Hippocampal formation (tissue), 2 donors: ENCODE measurements around the gene ADGRV1.
"Not testable (repeated sequence)": the region's sequence is repeated elsewhere in the genome, so short reads cannot be mapped to it uniquely, and the experiment has no call there.

Experiments used
- DNase-seq, 2 donors: peaks; one replicate each; lab custom pipeline; 2025; lab: John Stamatoyannopoulos, UW

ADGRV1 gene

DNA sequence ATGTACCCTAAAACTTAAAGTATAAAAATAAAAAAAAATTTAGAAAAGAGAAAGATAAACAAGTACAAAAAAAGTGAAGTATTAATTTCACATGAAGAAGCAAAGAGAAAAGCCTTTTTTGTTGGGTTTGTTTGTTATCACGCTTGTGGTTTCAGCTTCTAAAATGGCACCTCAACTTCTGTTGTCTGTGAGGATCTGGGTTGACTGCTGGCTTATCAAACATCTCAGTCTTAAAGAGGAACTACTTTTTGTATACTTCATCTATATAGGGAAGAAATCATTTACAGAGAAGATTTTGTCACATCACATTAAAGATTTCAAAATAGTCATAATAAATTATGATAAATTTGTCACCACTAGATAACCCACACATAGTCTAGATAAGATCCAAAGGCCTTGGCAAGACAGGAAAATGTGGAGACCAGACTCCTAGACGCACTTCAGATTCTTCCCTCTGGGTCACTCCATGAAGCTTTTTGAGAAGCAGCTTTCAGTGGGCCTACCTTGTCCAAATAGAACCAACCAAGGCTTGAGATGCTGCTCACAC lies 8.8 kb upstream of the ADGRV1 start:
- no peak for DNase-seq

DNA sequence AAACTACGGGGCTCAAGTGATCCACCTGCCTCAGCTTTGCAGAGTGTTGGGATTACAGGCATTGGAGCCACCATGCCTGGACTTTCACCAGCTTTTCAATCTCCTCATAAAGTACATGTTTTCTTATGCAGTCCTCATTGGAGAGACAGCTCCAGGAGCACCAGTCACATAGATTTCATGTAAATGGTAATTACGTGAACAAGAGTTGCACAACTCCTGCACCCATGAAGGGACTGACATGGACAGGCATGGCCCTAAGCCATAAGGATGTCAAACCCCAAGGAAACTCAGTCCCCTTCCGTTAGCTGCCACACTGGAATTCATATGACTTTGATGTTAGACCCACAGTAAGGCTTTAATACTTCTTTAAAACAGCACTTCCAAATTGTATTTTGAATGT lies 7.6 kb upstream of the ADGRV1 start:
- DNase-seq = no peak

DNA sequence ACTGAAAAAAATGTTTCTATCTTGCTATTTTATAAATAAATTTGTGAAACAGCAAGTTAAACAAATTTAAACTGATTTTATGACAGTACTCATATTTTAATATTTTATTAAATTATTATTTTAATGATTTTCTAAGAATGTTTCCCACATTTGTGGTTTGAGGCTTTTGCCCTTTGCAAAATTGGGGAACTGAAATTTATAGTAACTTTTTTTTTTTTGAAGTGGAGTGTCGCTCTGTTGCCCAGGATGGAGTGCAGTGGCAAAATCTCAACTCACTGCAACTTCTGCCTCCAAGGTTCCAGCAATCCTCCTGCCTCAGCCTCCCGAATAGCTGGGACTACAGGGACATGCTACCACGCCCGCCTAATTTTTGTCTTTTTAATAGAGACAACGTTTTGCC lies 7.2 kb upstream of the ADGRV1 start:
- DNase-seq = no peak

DNA sequence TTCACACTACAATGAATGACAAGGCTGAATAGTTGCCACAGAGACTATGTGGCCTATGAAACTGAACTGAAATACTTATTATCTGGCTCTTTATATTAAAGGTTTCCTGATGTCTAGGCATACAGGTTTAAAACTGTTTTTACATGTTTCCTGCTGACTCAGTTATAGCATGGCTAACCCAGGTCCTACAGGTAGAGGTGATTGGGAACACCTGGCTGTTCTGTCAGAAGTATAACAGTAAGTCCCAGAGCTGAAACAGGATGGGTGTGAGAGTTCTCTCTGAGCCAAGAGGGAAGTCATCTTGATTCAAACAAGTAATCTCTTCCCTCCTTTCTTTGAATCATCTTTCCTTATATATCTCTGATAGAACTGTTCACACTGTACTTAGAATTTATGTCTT lies 4.9 kb upstream of the ADGRV1 start:
- no peak for DNase-seq

DNA sequence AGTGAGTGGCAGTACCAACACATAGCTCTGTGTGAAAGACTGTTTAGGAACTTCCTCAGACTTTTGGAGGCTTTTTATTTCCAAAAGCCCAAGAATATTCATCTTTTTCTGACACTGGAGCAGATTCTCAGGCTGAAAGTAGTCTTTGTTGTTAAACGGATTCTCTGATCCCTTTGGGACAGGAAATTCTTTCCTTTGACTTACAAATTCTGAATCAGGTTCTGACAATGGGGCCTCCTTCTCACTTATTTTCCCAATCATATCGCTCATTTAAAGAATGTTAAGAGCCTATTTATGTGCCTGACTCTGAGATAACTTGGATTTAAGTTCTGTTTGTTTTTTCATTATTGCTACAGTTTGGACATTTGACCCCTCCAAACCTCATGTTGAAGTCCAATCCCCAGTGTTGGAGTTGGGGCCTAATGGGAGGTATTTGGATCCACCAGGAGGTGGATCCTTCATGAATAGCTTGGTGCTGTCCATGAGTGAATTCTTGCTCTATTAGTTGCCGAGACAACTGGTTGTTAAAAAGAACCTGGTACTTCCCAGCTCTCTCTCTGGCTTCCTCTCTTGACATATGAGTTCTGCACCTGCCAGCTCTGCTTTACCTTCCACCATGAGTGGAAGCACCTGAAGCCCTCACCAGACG lies 4.1 kb upstream of the ADGRV1 start:
- DNase-seq = no peak

DNA sequence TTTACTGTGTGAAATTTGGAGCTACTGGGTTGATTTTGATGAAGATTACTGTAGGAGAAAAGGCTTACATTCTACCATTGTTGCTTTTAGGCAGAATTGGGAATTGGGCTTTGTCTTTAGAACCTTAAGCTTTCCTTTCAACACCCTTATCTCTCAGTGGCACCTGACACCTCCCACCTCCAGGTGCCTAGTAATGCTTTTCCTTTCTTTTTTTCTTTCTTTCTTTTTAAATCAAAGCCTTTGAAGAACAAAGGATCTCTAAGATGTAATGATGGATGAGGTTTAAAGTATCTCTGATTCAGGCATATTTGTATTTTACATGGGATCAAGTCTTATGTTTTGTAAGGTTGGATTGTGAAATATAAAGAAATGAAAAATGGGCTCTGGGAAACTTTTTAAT lies 2.9 kb upstream of the ADGRV1 start:
- no peak for DNase-seq

DNA sequence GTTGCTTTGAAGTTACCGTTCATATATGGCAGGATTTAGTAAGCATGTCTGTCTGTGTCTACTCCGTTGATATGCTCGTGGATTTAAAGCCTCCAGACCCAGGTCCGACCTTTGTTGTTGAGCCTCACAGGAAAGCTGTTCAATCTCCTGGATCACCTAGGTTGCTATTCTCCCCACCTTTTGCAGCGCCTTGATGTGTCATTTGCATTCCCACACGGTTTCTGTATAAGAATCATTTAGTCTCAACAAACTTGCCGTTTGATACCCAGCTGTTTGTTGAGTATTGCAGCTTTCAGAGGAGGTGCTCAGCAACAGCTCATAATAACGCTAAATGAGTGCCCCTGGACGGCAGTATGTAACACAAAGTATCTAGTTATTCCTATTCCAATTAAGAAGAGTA lies 1.2 kb upstream of the ADGRV1 start:
- no peak for DNase-seq

DNA sequence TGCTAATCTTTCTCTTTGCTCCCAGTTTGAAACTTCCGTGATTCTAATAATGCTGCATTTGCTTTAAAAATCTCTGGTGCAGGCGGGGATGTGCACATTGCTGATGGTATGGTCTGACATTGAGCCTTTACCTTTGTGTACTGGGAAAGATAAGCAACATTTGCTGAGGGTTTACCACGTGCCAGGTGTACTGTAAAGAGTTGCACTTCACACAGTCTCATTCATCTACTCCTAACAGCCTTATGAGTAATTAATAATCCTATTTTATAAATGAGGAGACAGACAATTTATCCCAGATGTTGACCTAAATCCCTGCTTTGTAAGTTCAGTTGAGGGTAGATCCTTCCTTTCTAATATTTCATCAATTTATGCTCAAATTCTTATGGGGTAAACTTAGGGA lies 726 bp upstream of the ADGRV1 start:
- no peak for DNase-seq

DNA sequence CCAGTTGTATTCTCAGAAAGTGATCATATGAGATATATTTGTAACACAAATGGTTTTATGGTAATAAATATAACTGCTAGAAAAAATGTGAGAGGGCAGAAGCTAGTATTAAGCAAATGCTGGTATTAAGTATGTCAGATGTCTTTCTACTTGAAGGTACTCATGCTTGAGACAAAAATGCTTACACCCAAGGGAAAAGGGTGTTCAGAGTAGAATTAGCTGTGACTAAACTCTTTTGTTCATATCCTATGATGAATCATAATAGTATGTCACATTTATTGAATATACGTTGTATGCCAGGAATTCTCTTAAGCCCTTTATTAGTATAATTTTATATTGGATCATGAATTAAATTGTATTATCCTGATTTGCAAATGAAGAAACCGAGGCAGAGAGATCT lies 2.2 kb downstream of the ADGRV1 start:
- no peak for DNase-seq

DNA sequence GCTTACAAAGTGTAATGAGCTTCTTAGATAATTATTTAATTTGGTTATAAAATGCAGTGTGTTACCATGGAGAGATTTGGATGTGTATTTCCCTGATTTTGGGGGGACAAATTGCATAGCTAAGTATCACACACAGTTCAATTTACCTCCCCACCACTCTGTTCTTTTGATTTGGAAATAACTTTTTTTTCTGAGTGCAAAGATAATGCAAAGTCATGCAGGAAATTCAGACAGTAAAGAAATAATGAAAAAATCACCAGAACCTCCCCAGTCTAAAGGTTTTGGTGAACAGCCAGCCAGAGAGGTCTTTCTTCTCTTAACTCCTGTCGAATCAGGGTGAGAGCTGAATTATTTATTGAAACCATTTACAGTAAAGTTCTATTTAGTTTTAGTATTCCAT lies 3.2 kb downstream of the ADGRV1 start:
- no peak for DNase-seq

DNA sequence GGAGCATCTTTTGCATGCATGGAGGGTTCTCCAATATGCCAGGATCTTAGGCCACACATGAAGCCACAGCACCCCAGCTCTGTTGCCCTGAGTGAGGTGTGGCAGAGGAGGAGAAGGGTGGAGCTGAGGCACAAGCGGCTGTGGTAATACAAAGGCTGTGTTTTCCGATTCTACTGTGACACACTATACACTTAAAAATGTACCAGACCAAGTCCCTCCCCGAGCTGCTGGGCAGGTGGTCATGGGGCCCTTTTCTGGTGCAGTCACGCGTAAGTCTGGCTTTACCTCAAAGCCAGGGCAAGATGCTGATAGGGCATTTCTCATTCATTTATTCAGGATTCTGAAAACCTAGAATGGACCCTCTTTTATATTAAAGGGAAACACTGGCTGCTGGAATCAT lies 3.7 kb downstream of the ADGRV1 start:
- no peak for DNase-seq

DNA sequence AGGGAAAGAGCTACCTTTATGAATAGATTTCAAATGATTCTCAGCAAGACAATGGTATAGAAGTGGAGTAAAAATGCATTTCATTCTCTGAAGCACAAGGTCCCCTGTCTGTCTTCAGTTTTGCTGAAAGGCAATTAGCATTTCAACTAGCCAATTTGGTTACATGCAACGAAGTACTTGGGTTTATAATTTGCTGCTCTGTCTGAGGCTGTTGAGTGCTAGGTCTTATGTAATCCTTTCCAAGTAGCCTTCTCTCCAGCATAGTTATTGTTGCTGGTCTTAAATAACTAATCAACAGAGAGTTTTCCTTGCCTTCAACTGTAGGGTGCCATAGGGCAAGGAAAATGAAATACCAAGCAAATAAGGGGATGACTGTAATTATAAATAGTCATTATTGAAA lies 4.5 kb downstream of the ADGRV1 start:
- no peak for DNase-seq

DNA sequence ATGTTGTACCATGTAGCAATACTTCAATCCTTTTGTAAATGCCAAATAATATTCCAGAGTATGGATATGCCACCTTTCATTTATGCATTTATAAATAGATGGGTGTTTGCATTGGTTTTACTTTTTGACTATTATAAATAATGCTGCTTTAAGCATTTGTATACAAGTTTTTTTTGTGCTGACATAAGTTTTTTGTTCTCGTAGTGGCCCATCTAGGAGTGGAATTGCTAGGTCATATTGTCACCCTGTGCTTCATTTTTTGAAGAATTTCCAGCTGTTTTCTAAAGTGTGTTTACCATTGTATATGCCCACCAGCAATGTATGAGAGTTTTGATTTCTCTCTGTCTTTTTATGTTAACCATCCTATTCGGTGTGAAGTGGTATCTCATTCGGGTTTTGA lies 6.9 kb downstream of the ADGRV1 start:
- DNase-seq = no peak

DNA sequence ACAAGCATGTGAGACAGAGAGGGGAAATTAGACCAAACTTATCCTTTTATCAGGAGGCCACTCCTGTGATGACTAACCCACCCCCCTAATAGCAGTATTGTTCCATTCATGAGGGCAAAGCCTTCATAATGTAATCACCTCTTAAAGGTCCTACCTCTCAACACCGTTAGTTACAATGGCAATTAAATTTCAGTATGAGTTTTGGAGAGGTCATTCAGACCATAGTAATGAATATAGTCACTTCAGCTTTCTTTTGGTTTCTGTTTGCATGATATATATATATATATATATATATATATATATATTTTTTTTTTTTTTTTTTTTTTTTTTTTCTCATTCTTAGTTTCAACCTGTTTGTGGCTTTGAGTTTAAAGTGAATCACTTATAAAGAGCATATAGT lies 10.5 kb downstream of the ADGRV1 start:
- DNase-seq = no peak

DNA sequence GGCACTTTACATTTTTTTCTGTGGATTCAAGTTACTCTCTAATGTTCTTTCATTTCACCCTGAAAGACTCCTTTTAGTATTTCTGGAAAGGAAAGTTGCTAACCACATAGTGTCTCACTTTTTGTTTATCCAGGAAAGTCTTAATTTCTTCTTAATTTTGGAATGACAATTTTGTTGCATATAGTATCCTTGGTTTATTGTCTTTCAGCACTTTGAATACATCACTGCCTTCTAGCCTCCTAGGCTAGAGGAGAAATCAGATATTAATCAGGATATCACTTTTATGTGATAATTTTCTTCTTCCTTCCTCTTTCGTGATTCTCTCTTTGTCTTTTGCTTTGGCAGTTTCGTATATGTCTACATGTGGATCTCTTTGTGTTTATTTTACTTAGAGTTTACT lies 11.4 kb downstream of the ADGRV1 start:
- no peak for DNase-seq

DNA sequence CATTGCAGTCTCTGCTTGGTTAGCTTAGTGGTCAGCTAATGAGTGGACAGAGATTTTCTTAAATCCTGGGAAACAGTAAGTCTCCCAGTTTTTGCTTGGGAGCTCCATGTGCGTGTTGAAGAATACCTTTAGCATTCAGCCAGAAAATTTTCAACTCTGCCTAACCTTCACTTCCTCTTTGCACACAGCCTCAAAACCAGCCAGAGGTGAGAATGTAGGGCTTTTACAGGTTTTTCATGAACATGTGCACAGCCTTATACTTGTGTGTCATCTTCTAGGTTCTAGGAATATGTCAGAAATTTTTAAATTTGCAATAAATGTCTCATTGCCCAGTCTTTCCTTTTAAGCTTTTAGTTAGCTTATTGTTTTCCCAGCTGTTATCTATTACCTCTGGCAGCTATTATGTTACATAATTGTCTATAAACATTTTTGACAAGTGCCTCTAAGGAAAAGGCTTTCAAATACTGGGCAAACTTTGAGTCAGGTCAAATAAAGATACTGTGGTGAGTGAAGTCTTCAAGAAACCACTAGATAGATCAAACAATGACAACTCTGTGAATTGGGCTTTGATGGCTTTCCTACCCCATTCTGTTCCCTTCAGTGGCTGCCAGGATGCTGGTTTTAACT lies 12.7 kb downstream of the ADGRV1 start:
- no peak for DNase-seq

DNA sequence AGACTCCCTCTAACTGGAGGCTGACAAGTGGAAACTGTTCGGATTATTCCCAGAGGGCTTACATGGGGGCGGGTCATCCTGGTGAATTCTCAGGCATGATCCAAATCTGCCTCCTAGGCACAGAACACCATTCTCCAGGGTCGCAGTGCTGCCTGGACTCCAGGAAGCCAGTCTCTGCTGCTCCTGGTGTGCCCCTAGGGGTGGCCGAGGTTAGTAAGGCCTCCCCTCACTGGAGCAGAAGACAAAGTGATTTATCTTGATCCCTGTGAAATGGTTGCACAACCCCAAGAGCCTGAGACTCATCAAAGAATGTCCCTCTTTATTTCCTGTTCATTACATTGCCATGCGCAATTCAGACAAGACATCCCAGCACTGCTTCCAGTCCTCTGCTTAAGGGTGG lies 17.1 kb downstream of the ADGRV1 start:
- no peak for DNase-seq

DNA sequence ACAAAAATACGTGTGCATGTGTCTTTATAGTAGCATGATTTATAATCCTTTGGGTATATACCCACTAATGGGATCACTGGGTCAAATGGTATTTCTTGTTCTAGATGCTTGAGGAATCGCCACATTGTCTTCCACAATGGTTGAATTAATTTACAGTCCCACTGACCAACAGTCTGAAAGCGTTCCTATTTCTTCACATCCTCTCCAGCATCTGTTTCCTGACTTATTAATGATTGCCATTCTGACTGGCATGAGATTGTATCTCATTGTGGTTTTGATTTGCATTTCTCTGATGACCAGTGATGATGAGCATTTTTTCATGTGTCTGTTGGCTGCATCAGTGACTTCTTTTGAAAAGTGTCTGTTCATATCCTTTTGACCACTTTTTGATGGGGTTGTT lies 18.0 kb downstream of the ADGRV1 start:
- not testable (repeated sequence) for DNase-seq

DNA sequence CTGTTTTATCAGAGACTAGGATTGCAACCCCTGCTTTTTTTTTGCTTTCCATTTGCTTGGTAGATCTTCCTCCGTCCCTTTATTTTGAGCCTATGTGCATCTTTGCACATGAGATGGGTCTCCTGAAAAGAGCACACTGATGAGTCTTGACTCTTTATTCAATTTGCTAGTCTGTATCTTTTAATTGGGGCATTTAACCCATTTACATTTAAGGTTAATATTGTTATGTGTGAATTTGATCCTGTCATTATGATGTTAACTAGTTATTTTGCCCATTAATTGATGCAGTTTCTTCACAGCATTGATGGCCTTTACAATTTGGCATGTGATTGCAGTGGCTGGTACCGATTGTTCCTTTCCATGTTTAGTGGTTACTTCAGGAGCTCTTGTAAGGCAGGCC lies 21.3 kb downstream of the ADGRV1 start:
- not testable (repeated sequence) for DNase-seq

DNA sequence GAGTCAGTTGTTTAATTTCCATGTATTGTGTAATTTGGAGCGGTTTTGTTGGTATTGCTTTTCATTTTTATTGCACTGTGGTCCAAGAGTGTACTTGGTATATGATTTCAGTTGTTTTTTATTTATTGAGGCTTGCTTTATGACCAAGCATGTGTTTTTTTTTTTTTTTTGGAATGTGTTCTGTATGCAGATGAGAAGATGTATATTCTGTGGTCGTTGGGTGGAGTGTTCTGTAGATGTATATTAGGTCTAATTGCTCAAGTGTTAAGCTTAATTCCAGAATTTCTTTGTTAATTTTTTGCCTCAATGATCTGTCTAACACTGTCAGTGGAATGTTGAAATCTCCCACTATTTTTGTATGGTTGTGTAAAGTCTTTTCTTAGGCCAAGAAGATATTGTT lies 23.4 kb downstream of the ADGRV1 start:
- DNase-seq = no peak

DNA sequence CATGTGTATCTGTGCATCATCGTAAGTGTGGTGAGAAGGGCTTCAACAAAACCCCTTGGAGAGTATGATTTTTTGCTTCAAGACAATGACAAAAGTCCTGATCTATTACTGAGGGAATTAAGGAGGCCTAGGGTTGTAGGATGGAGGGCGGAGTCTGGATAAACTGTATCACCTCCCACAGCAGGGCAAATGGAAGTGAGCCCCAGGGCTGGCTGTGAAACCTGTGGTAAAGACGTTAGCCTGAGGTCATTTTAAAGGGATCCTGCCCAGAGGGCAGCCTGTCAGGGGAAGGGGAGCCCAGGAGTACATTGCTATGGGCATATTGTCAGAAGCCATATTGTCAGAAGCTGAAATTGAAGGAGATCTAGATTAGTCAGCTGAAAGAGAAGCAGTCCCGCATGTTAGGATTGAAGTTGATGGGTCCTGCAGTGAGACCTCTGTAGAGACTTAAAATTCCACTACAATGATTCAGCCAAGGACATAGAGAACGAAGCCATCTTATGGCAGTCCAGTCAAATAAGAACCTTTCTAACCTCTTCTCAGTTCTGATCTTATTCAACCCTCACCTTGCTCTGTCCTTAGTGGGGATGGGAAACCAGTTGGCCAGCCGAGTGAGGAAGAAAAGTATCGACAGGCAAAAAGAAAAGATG lies 26.9 kb downstream of the ADGRV1 start:
- DNase-seq = no peak

DNA sequence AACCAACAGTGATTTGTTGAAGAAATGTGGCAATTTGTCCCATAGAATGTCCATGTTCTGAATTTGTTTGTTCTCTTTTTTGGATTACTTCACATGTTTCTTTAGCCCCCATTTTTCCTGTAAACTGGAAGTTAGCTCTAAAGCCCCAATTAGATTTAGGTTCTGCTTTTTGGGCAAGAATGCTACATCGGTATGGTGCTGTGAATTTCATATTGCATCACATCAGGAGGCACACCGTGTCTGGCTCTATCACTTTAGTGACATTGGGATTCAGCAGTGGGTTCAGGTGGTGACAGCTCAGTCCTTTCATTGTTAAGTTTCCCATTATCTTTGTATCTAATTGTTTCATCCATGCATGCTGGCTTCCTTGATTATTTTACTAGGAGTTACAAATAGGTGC lies 27.9 kb downstream of the ADGRV1 start:
- no peak for DNase-seq

DNA sequence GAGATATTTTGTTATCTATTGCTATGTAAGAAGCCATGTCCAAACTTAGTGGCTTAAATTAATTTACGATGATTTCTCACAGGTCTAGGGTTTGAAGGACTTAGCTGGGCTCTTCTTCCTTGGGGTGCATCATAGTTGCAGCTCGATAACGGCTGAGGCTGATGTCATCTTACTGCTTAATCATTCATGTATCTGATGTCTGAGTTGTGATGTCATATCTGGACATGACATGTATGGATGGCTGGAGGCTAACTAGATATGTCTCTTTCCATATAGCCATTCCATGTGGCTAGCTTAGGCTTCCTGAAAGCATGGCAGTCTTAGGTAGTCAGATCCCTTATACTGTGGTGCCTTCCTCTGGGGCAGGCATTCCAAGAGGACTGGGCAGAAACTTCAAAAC lies 31.6 kb downstream of the ADGRV1 start:
- no peak for DNase-seq
